Vagina (tissue), 2 donors: ENCODE measurements around the gene TRAPPC10.

ENCODE experiments used
- POLR2A ChIP-seq, 2 donors: fragments of 450-650 bp; IDR thresholded peaks; one replicate each; pipeline ENCODE4 v1.6.1; 2017; ENCODE audit warnings: antibody characterized with exemption in 2 of 2, mild to moderate bottlenecking in 2 of 2, moderate library complexity in 2 of 2
- TF ChIP-seq, protein P1 (sequence below), 3 experiments: fragments of 450-650 bp in 2 of 3; fragments of 200-600 bp in 1 of 3; sonication (generic) in 1 of 3; IDR thresholded peaks; one replicate each; pipeline ENCODE4 v1.5.1; 2017 to 2019; ENCODE audit warnings: antibody characterized with exemption in 3 of 3, mild to moderate bottlenecking in 2 of 3, moderate library complexity in 2 of 3

DNA sequence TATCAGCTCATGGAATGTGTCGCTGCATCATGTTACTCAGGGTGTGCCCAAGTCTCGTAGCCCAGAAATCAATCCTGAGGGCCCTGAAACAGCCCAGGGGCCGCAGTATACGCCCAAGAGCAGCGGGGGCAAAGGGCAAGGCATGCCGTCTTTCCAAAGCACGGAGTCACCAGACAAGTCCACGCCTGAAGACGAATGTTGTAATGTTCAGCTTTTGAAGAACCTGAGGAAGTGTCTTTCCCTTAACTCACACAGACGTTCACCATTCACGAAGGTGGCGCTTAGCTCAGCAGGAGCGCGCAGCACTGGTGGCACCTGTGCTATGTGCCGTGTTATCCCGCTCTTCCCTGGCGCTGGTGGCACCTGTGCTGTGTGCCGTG is 76.3 kb downstream of the TRAPPC10 start:
- TF ChIP-seq POLR2A (IDR thresholded peaks at IDR 0.05): no peak
- TF ChIP-seq, protein P1, sequence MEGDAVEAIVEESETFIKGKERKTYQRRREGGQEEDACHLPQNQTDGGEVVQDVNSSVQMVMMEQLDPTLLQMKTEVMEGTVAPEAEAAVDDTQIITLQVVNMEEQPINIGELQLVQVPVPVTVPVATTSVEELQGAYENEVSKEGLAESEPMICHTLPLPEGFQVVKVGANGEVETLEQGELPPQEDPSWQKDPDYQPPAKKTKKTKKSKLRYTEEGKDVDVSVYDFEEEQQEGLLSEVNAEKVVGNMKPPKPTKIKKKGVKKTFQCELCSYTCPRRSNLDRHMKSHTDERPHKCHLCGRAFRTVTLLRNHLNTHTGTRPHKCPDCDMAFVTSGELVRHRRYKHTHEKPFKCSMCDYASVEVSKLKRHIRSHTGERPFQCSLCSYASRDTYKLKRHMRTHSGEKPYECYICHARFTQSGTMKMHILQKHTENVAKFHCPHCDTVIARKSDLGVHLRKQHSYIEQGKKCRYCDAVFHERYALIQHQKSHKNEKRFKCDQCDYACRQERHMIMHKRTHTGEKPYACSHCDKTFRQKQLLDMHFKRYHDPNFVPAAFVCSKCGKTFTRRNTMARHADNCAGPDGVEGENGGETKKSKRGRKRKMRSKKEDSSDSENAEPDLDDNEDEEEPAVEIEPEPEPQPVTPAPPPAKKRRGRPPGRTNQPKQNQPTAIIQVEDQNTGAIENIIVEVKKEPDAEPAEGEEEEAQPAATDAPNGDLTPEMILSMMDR (IDR thresholded peaks at IDR 0.05): no peak
